ENCODE measurements around the gene KIRREL3.

Gene KIRREL3

GRCh38 chr11:127037596-127037995 lies 37.0 kb upstream of the KIRREL3 start:
- no peak for DNase-seq (ENCODE audit: low spot score)
- TF ChIP-seq CTCF (IDR thresholded peaks at IDR 0.05; ENCODE audit: extremely low read depth, insufficient read depth, missing control alignments), result no peak
- in situ Hi-C loops (cut with MboI; ENCODE audit: low pct_unique_long_range_greater_than_20kb, low sequenced_read_pairs, unreplicated experiment), result no loop called here

- in situ Hi-C loops (cut with MboI; ENCODE audit: low pct_unique_long_range_greater_than_20kb, low sequenced_read_pairs, unreplicated experiment), result no loop called here
- no peak for TF ChIP-seq CTCF (IDR thresholded peaks at IDR 0.05; ENCODE audit: extremely low read depth, insufficient read depth, missing control alignments)
- DNase-seq (ENCODE audit: low spot score), result no peak
Observed at GRCh38 chr11:127037001-127037400, 36.4 kb upstream of the KIRREL3 start.

GRCh38 chr11:127035824-127036223 lies 35.3 kb upstream of the KIRREL3 start:
- in situ Hi-C loops (cut with MboI; ENCODE audit: low pct_unique_long_range_greater_than_20kb, low sequenced_read_pairs, unreplicated experiment), result no loop called here
- DNase-seq (ENCODE audit: low spot score), result no peak
- no peak for TF ChIP-seq CTCF (IDR thresholded peaks at IDR 0.05; ENCODE audit: extremely low read depth, insufficient read depth, missing control alignments)

- TF ChIP-seq CTCF (IDR thresholded peaks at IDR 0.05; ENCODE audit: extremely low read depth, insufficient read depth, missing control alignments), result no peak
- DNase-seq (ENCODE audit: low spot score), result no peak
- in situ Hi-C loops (cut with MboI; ENCODE audit: low pct_unique_long_range_greater_than_20kb, low sequenced_read_pairs, unreplicated experiment), result no loop called here
Observed at GRCh38 chr11:127034973-127035372, 34.4 kb upstream of the KIRREL3 start.

GRCh38 chr11:127028648-127029047 lies 28.1 kb upstream of the KIRREL3 start:
- TF ChIP-seq CTCF (IDR thresholded peaks at IDR 0.05; ENCODE audit: extremely low read depth, insufficient read depth, missing control alignments), result no peak
- no peak for DNase-seq (ENCODE audit: low spot score)
- in situ Hi-C loops (cut with MboI; ENCODE audit: low pct_unique_long_range_greater_than_20kb, low sequenced_read_pairs, unreplicated experiment), result no loop called here

- no peak for TF ChIP-seq CTCF (IDR thresholded peaks at IDR 0.05; ENCODE audit: extremely low read depth, insufficient read depth, missing control alignments)
- in situ Hi-C loops (cut with MboI; ENCODE audit: low pct_unique_long_range_greater_than_20kb, low sequenced_read_pairs, unreplicated experiment), result no loop called here
- DNase-seq (ENCODE audit: low spot score), result no peak
Observed at GRCh38 chr11:127027789-127028188, 27.2 kb upstream of the KIRREL3 start.

GRCh38 chr11:127027000-127027399 lies 26.4 kb upstream of the KIRREL3 start:
- in situ Hi-C loops (cut with MboI; ENCODE audit: low pct_unique_long_range_greater_than_20kb, low sequenced_read_pairs, unreplicated experiment), result no loop called here
- no peak for DNase-seq (ENCODE audit: low spot score)
- TF ChIP-seq CTCF (IDR thresholded peaks at IDR 0.05; ENCODE audit: extremely low read depth, insufficient read depth, missing control alignments), result no peak

Data from GM13977 (cell line).